ENCODE measurements around the gene GRAMD2B. TPM values are rescaled to one million over a fixed set of nuclear protein-coding genes. Genes with fewer than 3 reads are reported as not detected.
"Not testable (repeated sequence)": the region's sequence is repeated elsewhere in the genome, so short reads cannot be mapped to it uniquely, and the experiment has no call there.

GRAMD2B gene
- total RNA-seq, 2 donors from 2014 or later: 34.9 to 35.8 TPM

GRCh38 chr5:126395605-126396004 is 27.6 kb upstream of the GRAMD2B start:
- H3K27me3 ChIP-seq: no peaks in the 10 kb centered on the region
- no peaks in the 10 kb centered on the region for H3K4me1 ChIP-seq
- TF ChIP-seq CTCF (IDR thresholded peaks at IDR 0.05): no peak
- TF ChIP-seq POLR2A (IDR thresholded peaks at IDR 0.05): no peak
- peaks cover 0 to 3% (median 2%) of the 10 kb centered on the region in 3 donors for H3K9me3 ChIP-seq
- H3K4me3 ChIP-seq: no peak overlapping the region
- intact Hi-C loops (cut with DNase I): no loop called here
- DNase-seq (no peak), ATAC-seq (no peak)
- no peak overlapping the region for H3K27ac ChIP-seq
- WGBS, 2 donors: 86 to 89% methylated on average over 4 of the region's 4 CpGs
- no peaks in the 10 kb centered on the region for H3K36me3 ChIP-seq (replicated peaks in 1 of 2; ENCODE audit: insufficient read depth in 1 of 2, low read depth in 2 of 2)

GRCh38 chr5:126396721-126397120 is 26.5 kb upstream of the GRAMD2B start:
- H3K4me1 ChIP-seq; intact Hi-C loops (cut with DNase I); H3K36me3 ChIP-seq (replicated peaks in 1 of 2; ENCODE audit: insufficient read depth in 1 of 2, low read depth in 2 of 2); H3K27ac ChIP-seq; H3K27me3 ChIP-seq; H3K4me3 ChIP-seq; DNase-seq; ATAC-seq: not testable (repeated sequence)
- peaks cover 0 to 10% (median 2%) of the 10 kb centered on the region in 3 donors for H3K9me3 ChIP-seq
- WGBS, 2 donors: 89 to 100% methylated on average over 1 of the region's 1 CpG

GRCh38 chr5:126398791-126399190 is 24.4 kb upstream of the GRAMD2B start:
- DNase-seq (no peak), ATAC-seq (no peak)
- Histone ChIP-seq H3K27me3 (no peaks in the 10 kb centered on the region), H3K4me1 (no peaks in the 10 kb centered on the region), H3K36me3 (replicated peaks in 1 of 2; ENCODE audit: insufficient read depth in 1 of 2, low read depth in 2 of 2) (no peaks in the 10 kb centered on the region), H3K9me3 (peaks cover 0 to 10% (median 2%) of the 10 kb centered on the region in 3 donors), H3K27ac (no peak overlapping the region), H3K4me3 (no peak overlapping the region)
- TF ChIP-seq POLR2A (IDR thresholded peaks at IDR 0.05): no peak
- no peak for TF ChIP-seq CTCF (IDR thresholded peaks at IDR 0.05)
- intact Hi-C loops (cut with DNase I): no loop called here

GRCh38 chr5:126400621-126401251 is 22.5 kb upstream of the GRAMD2B start:
- TF ChIP-seq POLR2A (IDR thresholded peaks at IDR 0.05) (no peak), CTCF (IDR thresholded peaks at IDR 0.05) (no peak)
- Histone ChIP-seq H3K4me3 (no peak overlapping the region), H3K9me3 (peaks cover 0 to 10% (median 2%) of the 10 kb centered on the region in 3 donors), H3K36me3 (replicated peaks in 1 of 2; ENCODE audit: insufficient read depth in 1 of 2, low read depth in 2 of 2) (no peaks in the 10 kb centered on the region), H3K4me1 (no peaks in the 10 kb centered on the region), H3K27ac (no peak overlapping the region), H3K27me3 (no peaks in the 10 kb centered on the region)
- DNase-seq (no peak), ATAC-seq (no peak)
- WGBS, 2 donors: 91 to 92% methylated on average over 3 of the region's 3 CpGs
- intact Hi-C loops (cut with DNase I): no loop called here

GRCh38 chr5:126402621-126403555 is 20.3 kb upstream of the GRAMD2B start:
- intact Hi-C loops (cut with DNase I): no loop called here
- Histone ChIP-seq H3K9me3 (peaks cover 0 to 10% (median 2%) of the 10 kb centered on the region in 3 donors), H3K4me1 (no peaks in the 10 kb centered on the region), H3K36me3 (replicated peaks in 1 of 2; ENCODE audit: insufficient read depth in 1 of 2, low read depth in 2 of 2) (no peaks in the 10 kb centered on the region), H3K27ac (no peak overlapping the region), H3K27me3 (no peaks in the 10 kb centered on the region), H3K4me3 (no peak overlapping the region)
- WGBS, 2 donors: 75 to 87% methylated on average over 2 of the region's 2 CpGs
- no peak for ATAC-seq
- no peak for DNase-seq
- TF ChIP-seq CTCF (IDR thresholded peaks at IDR 0.05) (no peak), POLR2A (IDR thresholded peaks at IDR 0.05) (no peak)

All from body of pancreas (tissue), 4 donors.